Smooth muscle cell of the brain vasculature (primary cell): ENCODE results near the gene ZDHHC14.

ENCODE experiments used
- DNase-seq: peaks from one replicate; pipeline ENCODE4 v3.0.0-alpha.2; 2012; ENCODE audit warnings: low read depth, low spot score

ZDHHC14 gene

GRCh38 chr6:157531986-157532365 is 151.0 kb downstream of the ZDHHC14 start:
- no peak for DNase-seq

- DNase-seq, result no peak
These were observed 152.3 kb downstream of the ZDHHC14 start for GRCh38 chr6:157533048-157533871.

- DNase-seq, result no peak
These were observed 153.3 kb downstream of the ZDHHC14 start for GRCh38 chr6:157534134-157534871.

- no peak for DNase-seq
These were observed 154.0 kb downstream of the ZDHHC14 start for GRCh38 chr6:157534977-157535339.

- no peak for DNase-seq
These were observed 154.6 kb downstream of the ZDHHC14 start for GRCh38 chr6:157535340-157536222.

- no peak for DNase-seq
These were observed 155.2 kb downstream of the ZDHHC14 start for GRCh38 chr6:157536223-157536545.

- no peak for DNase-seq
These were observed 156.6 kb downstream of the ZDHHC14 start for GRCh38 chr6:157537556-157537955.

GRCh38 chr6:157538168-157538567 is 157.2 kb downstream of the ZDHHC14 start:
- DNase-seq, result no peak

- no peak for DNase-seq
These were observed 157.7 kb downstream of the ZDHHC14 start for GRCh38 chr6:157538698-157539097.

- no peak for DNase-seq
These were observed 158.4 kb downstream of the ZDHHC14 start for GRCh38 chr6:157539421-157539822.

GRCh38 chr6:157539900-157540752 is 159.1 kb downstream of the ZDHHC14 start:
- no peak for DNase-seq

GRCh38 chr6:157541618-157542413 is 160.8 kb downstream of the ZDHHC14 start:
- DNase-seq, result no peak

GRCh38 chr6:157542414-157543160 is 161.6 kb downstream of the ZDHHC14 start:
- DNase-seq, result no peak

GRCh38 chr6:157546321-157546720 is 165.3 kb downstream of the ZDHHC14 start:
- no peak for DNase-seq

GRCh38 chr6:157547112-157547511 is 166.1 kb downstream of the ZDHHC14 start:
- DNase-seq, result no peak

- no peak for DNase-seq
These were observed 167.9 kb downstream of the ZDHHC14 start for GRCh38 chr6:157548635-157549467.

- no peak for DNase-seq
These were observed 168.4 kb downstream of the ZDHHC14 start for GRCh38 chr6:157549468-157549745.

GRCh38 chr6:157550114-157550989 is 169.4 kb downstream of the ZDHHC14 start:
- DNase-seq, result no peak
